HG03571 (cell line): ENCODE measurements around the gene MEI1.

Experiments
- ATAC-seq: cut with Tn5 transposase; IDR thresholded peaks from one replicate; pipeline ENCODE4 v1.9.1; 2021; ENCODE audit not compliant: unreplicated experiment

MEI1 gene

GRCh38 chr22:41781507-41781906 lies 82.2 kb downstream of the MEI1 start:
- no peak for ATAC-seq

- ATAC-seq = no peak
Observed at GRCh38 chr22:41782316-41782715, 83.0 kb downstream of the MEI1 start.

GRCh38 chr22:41782751-41783150 lies 83.4 kb downstream of the MEI1 start:
- no peak for ATAC-seq

GRCh38 chr22:41787331-41787730 lies 88.0 kb downstream of the MEI1 start:
- ATAC-seq = no peak

DNA sequence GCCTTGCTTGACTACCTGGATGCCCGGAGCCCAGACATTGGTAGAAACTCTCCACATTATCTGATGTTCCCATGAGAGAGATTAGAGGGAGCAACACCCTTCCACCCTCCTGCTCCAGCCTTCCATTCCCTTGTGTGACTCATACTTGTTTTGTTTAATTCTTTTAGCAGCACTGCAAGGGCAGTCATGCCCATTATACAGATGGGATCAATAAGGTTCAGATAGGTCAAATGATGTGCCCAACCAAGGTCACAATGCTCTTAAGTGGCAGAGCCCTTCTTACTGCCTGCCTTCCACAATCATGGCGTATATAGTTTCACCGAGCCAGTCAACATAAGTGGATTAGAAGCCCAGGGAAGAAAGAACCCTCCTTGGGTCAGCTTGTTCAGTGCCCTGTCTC lies 94.6 kb downstream of the MEI1 start:
- ATAC-seq = no peak

GRCh38 chr22:41798736-41799135 lies 99.4 kb downstream of the MEI1 start:
- no peak for ATAC-seq

DNA sequence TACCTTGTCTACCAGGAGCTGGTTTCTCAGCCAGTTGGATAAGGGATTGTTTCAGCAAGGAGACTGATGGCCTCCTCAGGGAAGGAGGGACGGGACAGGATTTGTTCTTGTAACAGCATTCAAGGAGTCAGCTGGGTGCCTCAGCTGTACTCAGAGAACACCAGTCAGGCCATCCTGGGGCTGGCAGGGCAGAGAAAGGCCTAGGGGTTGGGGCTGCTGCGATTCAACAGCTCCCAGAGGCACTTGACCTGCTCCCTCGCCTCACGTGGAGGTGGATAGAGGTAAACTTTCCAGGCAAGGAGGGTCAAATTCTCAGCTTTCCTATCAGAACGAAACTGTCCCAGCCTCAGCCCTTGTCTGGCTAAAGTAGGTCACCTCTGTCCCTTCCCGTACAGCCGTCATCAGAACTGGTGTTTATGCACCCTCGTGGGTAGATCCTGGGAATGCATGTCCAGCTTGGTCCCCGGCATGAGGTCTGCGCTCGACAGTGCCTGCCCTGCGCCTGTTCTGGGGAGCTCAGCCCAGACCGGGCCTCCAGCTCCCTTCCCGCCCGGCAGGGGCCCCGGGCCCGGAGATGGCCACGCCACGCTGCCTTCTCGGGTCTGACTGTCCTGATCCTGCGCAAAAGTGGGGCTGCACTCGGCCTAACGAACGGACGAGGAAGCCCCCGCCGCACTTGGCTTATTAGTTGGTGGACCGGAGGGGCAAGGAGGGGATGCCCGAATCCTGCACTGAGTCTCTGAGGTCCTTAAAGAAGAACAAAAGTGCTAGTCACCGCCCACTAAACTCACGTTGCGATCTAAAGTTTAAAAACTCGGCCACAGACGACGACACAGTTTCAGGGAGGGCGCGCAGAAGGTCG lies 100.4 kb downstream of the MEI1 start:
- no peak for ATAC-seq

DNA sequence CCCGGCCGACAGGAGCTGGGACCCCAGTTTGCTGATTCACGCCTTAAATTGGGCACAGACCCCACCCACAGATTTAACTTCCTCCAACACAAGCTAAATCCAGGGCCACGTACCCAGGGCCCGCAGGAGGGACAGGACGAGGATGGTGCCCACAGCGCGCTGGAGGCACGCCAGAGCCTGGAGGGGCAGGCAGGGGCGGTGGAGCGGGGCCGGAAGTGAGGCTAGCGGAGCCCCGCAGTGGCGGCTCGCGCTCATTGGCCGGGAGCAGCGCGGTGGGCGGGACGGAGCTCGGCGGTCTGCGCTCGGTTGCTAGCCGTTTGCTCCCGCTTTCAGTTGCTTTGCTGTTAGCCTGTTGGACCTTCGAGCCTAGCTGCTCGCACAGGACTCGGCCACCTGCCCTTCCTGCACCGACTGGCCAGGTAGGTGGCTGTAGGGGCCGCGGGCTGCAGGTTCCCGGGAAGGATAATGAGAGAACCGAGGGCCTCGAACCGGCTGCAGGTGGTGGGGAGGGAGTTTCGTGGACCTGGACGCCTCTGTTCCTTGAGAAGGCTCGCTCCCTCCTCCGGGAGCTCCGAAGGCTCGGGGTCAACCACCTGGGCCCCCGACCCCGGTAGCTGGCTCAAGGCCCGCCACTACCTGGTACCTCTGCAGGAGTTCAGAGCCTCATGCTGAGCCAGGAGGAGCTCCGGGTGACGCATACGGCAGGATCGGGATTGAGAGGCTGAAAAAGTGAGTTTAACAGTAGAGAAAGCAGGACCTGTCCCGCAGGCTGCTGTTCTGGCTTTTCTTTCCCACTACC lies 101.2 kb downstream of the MEI1 start, which contains the start of gene CCDC134:
Gene CCDC134, plus strand, starts transcription at position 332 of the 799 bp plus-strand sequence. CDS start 8,212 bp downstream, outside the sequence.
- peak; percentile 83 for ATAC-seq

DNA sequence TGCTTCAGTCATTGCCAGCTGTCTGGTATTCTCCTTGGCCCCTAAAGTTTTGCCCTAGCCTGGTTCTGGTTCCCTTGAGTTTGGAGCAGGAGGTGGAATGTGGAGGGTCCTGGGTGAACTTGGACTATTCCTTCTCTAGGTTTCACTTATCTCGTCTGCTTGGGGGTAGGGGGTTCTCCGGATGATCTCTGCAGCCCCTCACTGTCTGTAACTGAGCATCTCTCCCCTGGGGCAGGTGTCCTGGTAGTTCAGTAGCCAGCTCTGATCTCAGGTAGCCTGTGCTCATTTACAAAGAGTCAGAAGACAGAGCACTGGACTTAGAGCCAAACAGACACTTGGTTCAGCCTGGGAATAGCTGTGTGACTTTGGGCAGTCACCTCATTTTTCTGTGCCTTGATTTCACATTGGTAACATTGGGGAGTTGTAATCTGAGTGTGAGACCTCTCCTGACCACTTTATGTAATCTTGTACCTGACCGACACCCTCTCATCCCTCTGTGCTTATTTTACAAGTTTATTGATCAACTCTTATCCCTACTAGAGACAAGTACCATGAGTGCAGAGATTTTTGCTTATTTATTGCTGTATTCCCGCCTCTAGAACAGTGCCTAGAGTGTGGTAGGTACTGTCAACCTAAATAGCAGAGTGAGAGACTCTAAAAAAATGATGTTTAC lies 102.0 kb downstream of the MEI1 start:
- no peak for ATAC-seq

DNA sequence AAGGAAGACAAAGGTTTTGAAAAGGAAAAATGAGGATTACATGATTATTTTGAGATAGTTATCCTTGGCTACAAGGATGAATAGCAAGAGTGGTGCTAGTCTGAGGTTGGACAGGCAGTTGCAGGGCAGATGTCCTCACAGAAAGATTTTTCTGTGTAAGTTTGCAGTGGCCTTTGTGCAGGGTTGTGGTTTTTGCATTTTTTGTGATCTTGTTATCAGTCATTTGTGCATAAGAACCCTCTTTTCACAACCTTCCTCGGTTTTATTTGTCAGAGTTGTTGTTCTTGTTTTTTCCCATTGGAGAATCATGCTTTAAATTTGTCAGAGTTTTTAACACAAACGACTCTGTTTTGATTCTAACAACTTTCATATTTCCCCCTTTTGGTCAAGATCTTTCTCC lies 102.6 kb downstream of the MEI1 start:
- ATAC-seq = no peak

- no peak for ATAC-seq
Observed at GRCh38 chr22:41805639-41806038, 106.3 kb downstream of the MEI1 start.

DNA sequence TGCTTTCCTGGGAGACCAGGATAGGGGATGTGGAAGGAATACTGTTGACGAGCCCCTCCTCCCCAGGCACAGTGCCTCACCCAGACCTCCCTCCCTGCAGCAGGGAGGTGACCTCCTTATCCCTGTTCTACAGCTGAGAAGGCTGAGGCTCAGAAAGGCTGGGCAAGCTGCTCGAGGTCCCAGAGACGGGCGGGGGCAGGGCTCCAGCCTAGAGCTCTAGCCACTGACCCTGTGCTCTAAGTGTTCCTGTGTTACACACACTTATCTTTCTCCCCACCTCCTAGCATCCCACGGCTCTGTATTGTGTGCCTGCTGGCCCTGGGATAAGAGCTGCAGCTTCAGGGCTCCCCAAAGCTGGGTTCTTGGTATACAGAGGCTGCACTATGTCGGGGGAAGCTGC lies 109.1 kb downstream of the MEI1 start:
- ATAC-seq = no peak

GRCh38 chr22:41810022-41810421 lies 110.7 kb downstream of the MEI1 start:
- no peak for ATAC-seq

- ATAC-seq = no peak
Observed at GRCh38 chr22:41812805-41813545, 113.7 kb downstream of the MEI1 start.

- no peak for ATAC-seq
Observed at GRCh38 chr22:41813726-41814410, 114.6 kb downstream of the MEI1 start.

DNA sequence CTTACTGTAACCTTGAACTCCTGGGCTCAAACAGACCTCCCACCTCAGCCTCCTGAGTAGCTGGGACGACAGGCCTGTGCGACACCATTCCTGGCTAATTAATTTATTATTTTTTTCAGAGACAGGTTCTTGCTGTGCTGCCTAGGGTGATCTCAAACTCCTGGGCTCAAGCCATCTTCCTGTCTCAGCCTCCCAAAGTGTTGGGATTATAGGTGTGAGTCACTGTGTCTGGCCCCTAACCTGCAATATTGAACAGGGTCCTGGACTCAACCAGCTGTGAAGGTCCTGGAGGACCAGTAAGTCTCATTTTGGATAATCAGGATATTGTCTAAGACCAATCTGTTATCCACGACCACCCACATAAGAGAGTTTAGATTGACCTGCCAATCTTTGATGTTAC lies 116.4 kb downstream of the MEI1 start:
- no peak for ATAC-seq

DNA sequence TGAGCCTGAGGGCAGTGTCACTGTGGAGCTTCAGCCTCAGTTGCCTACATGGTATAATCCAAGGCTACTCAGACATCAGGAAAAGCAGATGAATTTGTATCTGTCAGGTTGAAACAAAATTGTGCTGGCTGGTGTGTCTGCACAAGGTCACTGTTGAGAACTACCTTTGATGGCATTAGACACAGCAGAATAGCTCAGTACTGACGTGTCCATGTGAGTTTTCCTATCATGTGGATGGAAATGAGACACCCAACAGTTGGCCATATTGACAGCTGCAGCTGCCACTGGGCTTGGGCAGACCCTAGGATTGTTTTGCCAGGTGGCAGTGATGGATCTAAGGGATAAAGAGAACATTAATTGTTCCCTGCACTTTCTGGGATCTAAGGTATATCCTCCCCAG lies 116.9 kb downstream of the MEI1 start:
- no peak for ATAC-seq

DNA sequence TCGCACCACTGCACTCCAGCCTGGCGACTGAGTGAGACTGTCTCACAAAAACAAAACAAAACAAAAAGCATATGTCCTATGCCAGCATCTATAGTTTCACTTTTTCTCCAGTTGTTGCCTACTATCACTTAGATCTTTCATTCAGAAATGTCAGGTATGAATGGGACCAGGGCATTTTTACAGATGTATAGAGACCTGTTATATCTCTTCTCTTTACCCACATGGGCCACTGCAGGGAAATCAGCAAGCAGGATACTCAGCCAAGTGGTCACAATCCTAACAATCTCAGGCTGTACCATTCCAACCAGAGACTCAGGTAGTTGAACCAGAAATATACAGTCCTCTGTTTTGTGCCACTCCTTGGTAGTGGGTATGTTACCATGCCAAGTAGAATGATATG lies 117.6 kb downstream of the MEI1 start:
- ATAC-seq = no peak

DNA sequence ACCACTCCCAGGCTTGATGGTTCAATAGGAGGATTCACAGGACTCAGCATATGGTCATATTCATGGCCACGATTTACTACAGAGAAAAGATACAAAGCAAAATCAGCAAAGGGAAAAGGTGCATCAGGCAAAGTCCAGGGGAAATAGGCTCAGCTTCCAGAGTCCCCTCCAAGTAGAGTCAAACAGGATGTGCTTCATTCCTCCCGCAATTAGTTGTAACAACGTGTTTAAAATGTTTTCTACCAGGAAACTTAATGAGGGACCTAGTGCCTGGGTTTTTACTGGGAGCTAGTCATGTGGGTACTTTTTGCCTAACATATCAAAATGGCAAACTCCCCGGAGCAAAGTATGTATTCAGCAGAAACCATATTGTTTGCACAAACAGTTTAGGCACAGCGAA lies 118.7 kb downstream of the MEI1 start:
- no peak for ATAC-seq

- no peak for ATAC-seq
Observed at GRCh38 chr22:41818596-41818995, 119.3 kb downstream of the MEI1 start.
